Measurements from ENCODE around the gene TRMO. TPM values are rescaled to one million over a fixed set of nuclear protein-coding genes. Genes with fewer than 3 reads are reported as not detected.

The TRMO gene
- total RNA-seq, 4 donors from 2014 or later: 16.7 to 30.9 (median 19.7) TPM

DNA sequence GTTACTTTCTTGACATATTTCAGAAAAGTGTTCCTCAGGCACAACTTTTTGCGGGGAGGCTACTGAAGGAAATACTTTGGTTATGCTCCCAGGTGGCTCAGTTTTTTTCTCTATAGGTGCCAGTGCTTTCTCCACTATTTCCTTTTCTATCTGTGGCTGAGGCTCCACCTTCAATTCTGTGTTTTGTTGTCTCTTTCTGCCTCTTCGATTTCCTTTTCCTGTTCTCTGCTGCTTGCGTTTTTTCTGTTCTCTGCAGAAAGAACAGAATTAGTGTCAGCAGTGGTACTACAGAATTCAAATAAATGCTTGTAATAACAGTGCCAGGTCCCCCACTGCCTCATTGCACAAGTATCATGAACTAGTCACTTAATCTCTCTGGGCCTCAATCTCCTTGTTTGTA is 8.7 kb upstream of the TRMO start:
- Histone ChIP-seq H3K27me3 (peaks cover 0 to 21% of the 10 kb centered on the region in 2 donors), H3K9me3 (no peaks in the 10 kb centered on the region), H3K4me1 (no peaks in the 10 kb centered on the region), H3K36me3 (no peaks in the 10 kb centered on the region), H3K4me3 (no peak overlapping the region), H3K27ac (no peak overlapping the region)
- 53 to 55% methylated on average over 3 of the region's 3 CpGs for WGBS, 2 donors
- DNase-seq (ENCODE audit: low spot score in 2 of 2): no peak
- TF ChIP-seq EP300 (IDR thresholded peaks at IDR 0.05) (no peak), POLR2A (IDR thresholded peaks at IDR 0.05) (no peak)
- TF ChIP-seq, protein P1, sequence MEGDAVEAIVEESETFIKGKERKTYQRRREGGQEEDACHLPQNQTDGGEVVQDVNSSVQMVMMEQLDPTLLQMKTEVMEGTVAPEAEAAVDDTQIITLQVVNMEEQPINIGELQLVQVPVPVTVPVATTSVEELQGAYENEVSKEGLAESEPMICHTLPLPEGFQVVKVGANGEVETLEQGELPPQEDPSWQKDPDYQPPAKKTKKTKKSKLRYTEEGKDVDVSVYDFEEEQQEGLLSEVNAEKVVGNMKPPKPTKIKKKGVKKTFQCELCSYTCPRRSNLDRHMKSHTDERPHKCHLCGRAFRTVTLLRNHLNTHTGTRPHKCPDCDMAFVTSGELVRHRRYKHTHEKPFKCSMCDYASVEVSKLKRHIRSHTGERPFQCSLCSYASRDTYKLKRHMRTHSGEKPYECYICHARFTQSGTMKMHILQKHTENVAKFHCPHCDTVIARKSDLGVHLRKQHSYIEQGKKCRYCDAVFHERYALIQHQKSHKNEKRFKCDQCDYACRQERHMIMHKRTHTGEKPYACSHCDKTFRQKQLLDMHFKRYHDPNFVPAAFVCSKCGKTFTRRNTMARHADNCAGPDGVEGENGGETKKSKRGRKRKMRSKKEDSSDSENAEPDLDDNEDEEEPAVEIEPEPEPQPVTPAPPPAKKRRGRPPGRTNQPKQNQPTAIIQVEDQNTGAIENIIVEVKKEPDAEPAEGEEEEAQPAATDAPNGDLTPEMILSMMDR (IDR thresholded peaks at IDR 0.05): no peak

DNA sequence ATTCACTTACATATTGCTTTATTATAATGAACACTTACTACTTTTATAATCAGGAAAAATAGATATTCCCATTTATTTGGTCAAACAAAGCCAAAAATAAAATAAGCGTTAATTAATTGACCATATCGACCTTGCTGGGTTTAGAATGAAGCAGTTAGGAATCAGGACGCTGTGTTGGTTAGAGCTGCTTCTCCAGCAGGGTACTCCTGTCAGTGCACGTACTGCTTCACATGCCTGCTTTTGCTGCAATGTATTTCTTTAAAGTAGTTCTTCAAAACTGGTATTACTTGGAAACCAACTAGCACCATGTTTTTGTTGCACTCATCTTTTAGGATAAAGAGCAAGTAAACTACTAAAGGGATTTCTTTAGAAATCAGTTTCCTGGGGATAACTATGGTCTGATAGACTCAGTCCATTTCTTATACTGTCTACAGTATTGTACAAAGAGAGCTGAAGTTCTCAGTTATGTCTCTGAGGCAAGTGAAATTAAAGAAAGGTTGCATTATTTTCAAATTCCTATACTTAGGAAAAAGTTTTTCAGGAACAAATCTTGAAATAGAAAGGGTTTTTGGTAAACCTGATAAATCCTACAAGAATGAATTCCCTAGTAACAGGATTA is 6.8 kb upstream of the TRMO start:
- WGBS, 2 donors: 64 to 69% methylated on average over 4 of the region's 4 CpGs
- TF ChIP-seq, protein P1 (IDR thresholded peaks at IDR 0.05): no peak
- no peak for TF ChIP-seq POLR2A (IDR thresholded peaks at IDR 0.05)
- no peak for TF ChIP-seq EP300 (IDR thresholded peaks at IDR 0.05)
- DNase-seq (ENCODE audit: low spot score in 2 of 2): no peak
- peaks cover 0 to 3% (median 0%) of the 10 kb centered on the region in 4 donors for H3K4me1 ChIP-seq
- H3K36me3 ChIP-seq: no peaks in the 10 kb centered on the region
- H3K9me3 ChIP-seq: no peaks in the 10 kb centered on the region
- no peak overlapping the region for H3K27ac ChIP-seq
- H3K27me3 ChIP-seq: peaks cover 0 to 8% of the 10 kb centered on the region in 2 donors
- no peak overlapping the region for H3K4me3 ChIP-seq

DNA sequence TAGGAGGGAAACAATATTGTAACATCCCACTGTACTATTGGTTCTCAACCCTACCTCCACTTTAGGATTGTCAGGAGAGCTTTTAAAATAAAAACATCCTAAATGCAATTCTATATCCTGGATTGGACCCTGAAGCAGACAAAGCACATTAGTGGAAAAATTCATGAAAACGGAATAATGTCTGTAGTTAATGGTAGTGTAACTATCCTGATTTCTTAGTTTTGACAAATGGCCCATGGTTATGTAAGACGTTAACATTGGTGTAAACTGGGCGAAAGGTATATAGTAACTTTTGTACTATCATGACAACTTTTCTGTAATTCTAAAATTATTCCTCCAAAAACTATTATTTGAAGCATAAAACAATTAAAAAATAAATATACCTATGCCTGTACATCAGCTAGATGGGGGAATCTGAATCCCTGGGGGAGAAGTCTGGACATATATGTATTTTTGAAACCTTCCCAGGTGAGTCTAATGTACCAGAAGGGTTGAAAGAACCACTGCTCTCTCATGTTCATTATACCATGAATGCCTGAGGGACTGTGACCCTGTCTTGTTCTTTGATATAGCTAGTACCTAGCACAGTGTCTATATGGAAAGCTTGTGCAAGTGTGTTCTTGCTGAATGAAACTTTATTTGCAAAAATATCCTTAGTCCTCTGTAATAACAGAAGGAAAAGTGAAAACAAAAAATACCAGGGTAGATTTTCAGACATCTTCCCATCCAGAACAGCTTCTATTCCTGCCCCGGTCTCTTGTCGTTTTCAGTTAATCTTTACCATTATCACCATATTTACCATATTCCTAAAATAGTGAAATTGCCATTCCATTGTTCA is 3.4 kb upstream of the TRMO start:
- no peaks in the 10 kb centered on the region for H3K36me3 ChIP-seq
- no peak for DNase-seq (ENCODE audit: low spot score in 2 of 2)
- peaks cover 0 to 8% of the 10 kb centered on the region in 2 donors for H3K27me3 ChIP-seq
- H3K4me1 ChIP-seq: peaks cover 0 to 25% (median 7%) of the 10 kb centered on the region in 4 donors
- H3K9me3 ChIP-seq: no peaks in the 10 kb centered on the region
- no peak overlapping the region for H3K27ac ChIP-seq
- WGBS, 2 donors: 74 to 77% methylated on average over 5 of the region's 5 CpGs
- TF ChIP-seq, protein P1 (IDR thresholded peaks at IDR 0.05): no peak
- TF ChIP-seq EP300 (IDR thresholded peaks at IDR 0.05): no peak
- no peak for TF ChIP-seq POLR2A (IDR thresholded peaks at IDR 0.05)
- no peak overlapping the region for H3K4me3 ChIP-seq

DNA sequence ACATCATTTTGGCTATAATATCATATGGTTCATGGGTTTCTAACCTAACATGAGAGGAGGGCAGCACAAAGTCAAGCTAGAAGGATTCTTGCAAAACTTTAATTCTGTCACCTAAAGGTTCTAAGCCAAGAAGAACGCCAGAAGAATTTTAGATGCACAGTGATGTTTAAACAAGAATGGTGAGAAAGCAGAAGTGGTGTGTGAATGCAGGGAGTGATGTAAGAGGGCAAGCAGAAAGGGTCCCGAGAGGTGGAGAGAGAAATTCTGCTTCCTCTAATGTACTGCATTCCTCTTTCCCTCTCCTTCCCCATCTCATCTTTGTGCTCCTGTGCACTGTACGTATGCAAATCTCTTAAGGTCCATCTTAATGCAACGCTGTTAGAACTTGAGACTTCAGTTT is 2.1 kb upstream of the TRMO start:
- no peak for TF ChIP-seq EP300 (IDR thresholded peaks at IDR 0.05)
- TF ChIP-seq, protein P1 (IDR thresholded peaks at IDR 0.05): no peak
- TF ChIP-seq POLR2A (IDR thresholded peaks at IDR 0.05): no peak
- WGBS, 2 donors: 55 to 56% methylated on average over 4 of the region's 4 CpGs

More for the DNA sequence above, 2.1 kb upstream of the TRMO start:
- Histone ChIP-seq H3K27me3 (peaks cover 0 to 8% of the 10 kb centered on the region in 2 donors), H3K36me3 (no peaks in the 10 kb centered on the region), H3K4me1 (peaks cover 0 to 38% (median 7%) of the 10 kb centered on the region in 4 donors), H3K4me3 (no peak overlapping the region), H3K9me3 (no peaks in the 10 kb centered on the region), H3K27ac (peak overlapping the region in 1 of 4 donors; percentile 99)
- no peak for DNase-seq (ENCODE audit: low spot score in 2 of 2)
